ENCODE data around the gene EFCC1.

GRCh38 chr3:129021140-129021551 lies 20.0 kb downstream of the EFCC1 start:
- TF ChIP-seq CTCF (conservative IDR thresholded peaks at IDR 0.05): no peak
- TF ChIP-seq EZH2 (IDR thresholded peaks at IDR 0.05; ENCODE audit: low read depth): no peak

All from PC-9 (cell line).